ENCODE data around the gene PRR16.
"Not testable (repeated sequence)": the region's sequence is repeated elsewhere in the genome, so short reads cannot be mapped to it uniquely, and the experiment has no call there.

The PRR16 gene

GRCh38 chr5:120463991-120464626, at the start of gene PRR16:
Gene PRR16, plus strand, starts transcription at chr5:120464300.
- DNase-seq: peak; percentile 46 to 74
- Histone ChIP-seq H3K36me3 (no peaks in the 10 kb centered on the region), H3K4me3 (peak within 1 kb of the TSS; percentile 64 to 65), H3K27ac (peak within 1 kb of the TSS; percentile 75 to 82), H3K27me3 (no peaks in the 10 kb centered on the region), H3K9me3 (no peaks in the 10 kb centered on the region), H3K4me1 (peaks cover 0 to 9% (median 5%) of the 10 kb centered on the region in 4 donors)
- TF ChIP-seq CTCF (IDR thresholded peaks at IDR 0.05): peak; percentile 42 to 65
- intact Hi-C loops (cut with DNase I; ENCODE audit: low total_unique reads): loop anchor here (10.0 kb wide), 1 partner anchor 509 kb away; no protein-coding TSS in a partner anchor

- no peak for TF ChIP-seq CTCF (IDR thresholded peaks at IDR 0.05)
- Histone ChIP-seq H3K9me3 (no peaks in the 10 kb centered on the region), H3K4me1 (peaks cover 0 to 15% (median 0%) of the 10 kb centered on the region in 4 donors), H3K4me3 (no peak overlapping the region), H3K27ac (no peak overlapping the region), H3K36me3 (no peaks in the 10 kb centered on the region), H3K27me3 (no peaks in the 10 kb centered on the region)
- no peak for DNase-seq
- intact Hi-C loops (cut with DNase I; ENCODE audit: low total_unique reads): no loop called here
These were observed 48.1 kb upstream of the PRR16 start for GRCh38 chr5:120415985-120416384.

- H3K27ac ChIP-seq: no peak overlapping the region
- H3K9me3 ChIP-seq: no peaks in the 10 kb centered on the region
- H3K27me3 ChIP-seq: no peaks in the 10 kb centered on the region
- H3K4me3 ChIP-seq: no peak overlapping the region
- peaks cover 0 to 15% (median 0%) of the 10 kb centered on the region in 4 donors for H3K4me1 ChIP-seq
- intact Hi-C loops (cut with DNase I; ENCODE audit: low total_unique reads): no loop called here
- no peak for DNase-seq
- H3K36me3 ChIP-seq: no peaks in the 10 kb centered on the region
- no peak for TF ChIP-seq CTCF (IDR thresholded peaks at IDR 0.05)
These were observed 45.0 kb upstream of the PRR16 start for GRCh38 chr5:120419127-120419526.

DNA sequence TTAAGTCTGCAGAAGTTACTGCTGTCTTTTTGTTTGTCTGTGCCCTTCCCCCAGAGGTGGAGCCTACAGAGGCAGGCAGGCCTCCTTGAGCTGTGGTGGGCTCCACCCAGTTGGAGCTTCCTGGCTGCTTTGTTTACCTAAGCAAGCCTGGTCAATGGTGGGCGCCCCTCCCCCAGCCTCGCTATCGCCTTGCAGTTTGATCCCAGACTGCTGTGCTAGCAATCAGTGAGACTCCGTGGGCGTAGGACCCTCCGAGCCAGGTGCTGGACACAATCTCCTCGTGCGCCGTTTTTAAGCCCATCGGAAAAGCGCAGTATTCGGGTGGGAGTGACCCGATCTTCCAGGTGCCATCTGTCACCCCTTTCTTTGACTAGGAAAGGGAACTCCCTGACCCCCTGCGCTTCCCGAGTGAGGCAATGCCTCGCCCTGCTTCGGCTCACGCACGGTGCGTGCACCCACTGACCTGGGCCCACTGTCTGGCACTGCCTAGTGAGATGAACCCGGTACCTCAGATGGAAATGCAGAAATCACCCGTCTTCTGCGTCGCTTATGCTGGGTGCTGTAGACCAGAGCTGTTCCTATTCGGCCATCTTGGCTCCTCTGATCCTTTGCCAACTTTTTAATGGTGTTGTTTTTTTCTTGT, 37.3 kb upstream of the PRR16 start:
- H3K36me3 ChIP-seq; DNase-seq; H3K4me1 ChIP-seq; H3K27ac ChIP-seq; H3K9me3 ChIP-seq; intact Hi-C loops (cut with DNase I; ENCODE audit: low total_unique reads); H3K4me3 ChIP-seq; H3K27me3 ChIP-seq: not testable (repeated sequence)

GRCh38 chr5:120430572-120430971, 33.5 kb upstream of the PRR16 start:
- TF ChIP-seq CTCF (IDR thresholded peaks at IDR 0.05): no peak
- H3K4me3 ChIP-seq: no peak overlapping the region
- H3K36me3 ChIP-seq: no peaks in the 10 kb centered on the region
- H3K4me1 ChIP-seq: peaks cover 0 to 7% (median under 1%) of the 10 kb centered on the region in 4 donors
- no peak for DNase-seq
- H3K27ac ChIP-seq: no peak overlapping the region
- intact Hi-C loops (cut with DNase I; ENCODE audit: low total_unique reads): no loop called here
- no peaks in the 10 kb centered on the region for H3K27me3 ChIP-seq
- H3K9me3 ChIP-seq: peaks cover 0 to 6% (median 0%) of the 10 kb centered on the region in 3 donors

GRCh38 chr5:120432861-120433260, 31.2 kb upstream of the PRR16 start:
- H3K4me1 ChIP-seq: peaks cover 0 to 21% (median 3%) of the 10 kb centered on the region in 4 donors
- H3K9me3 ChIP-seq: peaks cover 0 to 6% (median 0%) of the 10 kb centered on the region in 3 donors
- no peak for TF ChIP-seq CTCF (IDR thresholded peaks at IDR 0.05)
- no peaks in the 10 kb centered on the region for H3K36me3 ChIP-seq
- H3K4me3 ChIP-seq: no peak overlapping the region
- no peak overlapping the region for H3K27ac ChIP-seq
- intact Hi-C loops (cut with DNase I; ENCODE audit: low total_unique reads): no loop called here
- H3K27me3 ChIP-seq: no peaks in the 10 kb centered on the region
- no peak for DNase-seq
